ENCODE data around the gene FAF2.

GRCh38 chr5:176541338-176542134 lies 93.4 kb downstream of the FAF2 start:
- TF ChIP-seq CTCF (IDR thresholded peaks at IDR 0.05 in 2 of 3, conservative IDR thresholded peaks at IDR 0.05 in 1 of 3; ENCODE audit: control insufficient read depth in 2 of 3, extremely low read depth in 1 of 3, insufficient read depth in 1 of 3, low read depth in 3 of 3, low read length in 3 of 3), result no peak
- no peak for TF ChIP-seq ZNF592 (IDR thresholded peaks at IDR 0.05)
- TF ChIP-seq ZBTB33 (IDR thresholded peaks at IDR 0.05), result no peak
- no peak for TF ChIP-seq SIN3A (IDR thresholded peaks at IDR 0.05; ENCODE audit: low read depth, low read length)
- TF ChIP-seq USF2 (IDR thresholded peaks at IDR 0.05; ENCODE audit: borderline replicate concordance, low read depth, low read length), result no peak
- no peak for TF ChIP-seq ATF3 (IDR thresholded peaks at IDR 0.05; ENCODE audit: borderline replicate concordance, extremely low read depth, low read depth, low read length)
- no peak for TF ChIP-seq MAX (IDR thresholded peaks at IDR 0.05; ENCODE audit: low read depth, low read length)
- TF ChIP-seq SMC3 (IDR thresholded peaks at IDR 0.05; ENCODE audit: borderline replicate concordance, low read length), result no peak
- TF ChIP-seq EGR1 (IDR thresholded peaks at IDR 0.05; ENCODE audit: borderline replicate concordance in 1 of 2, low read depth in 2 of 2, low read length in 2 of 2), result no peak
- no peak for TF ChIP-seq ETV6 (conservative IDR thresholded peaks at IDR 0.05 in 1 of 2, IDR thresholded peaks at IDR 0.05 in 1 of 2; ENCODE audit: borderline replicate concordance in 1 of 2, low read depth in 1 of 2)
- peak; percentile 62 for TF ChIP-seq POLR2A (IDR thresholded peaks at IDR 0.05; ENCODE audit: low read depth, low read length)
- TF ChIP-seq GABPA (IDR thresholded peaks at IDR 0.05; ENCODE audit: low read depth), result no peak
- TF ChIP-seq ZBTB40 (IDR thresholded peaks at IDR 0.05; ENCODE audit: borderline replicate concordance), result no peak

Data from GM12878 (cell line).